HG03571 (cell line): ENCODE results near the gene TLCD4.
"Not testable (repeated sequence)": the region's sequence is repeated elsewhere in the genome, so short reads cannot be mapped to it uniquely, and the experiment has no call there.

Experiments
- ATAC-seq: cut with Tn5 transposase; IDR thresholded peaks from one replicate; pipeline ENCODE4 v1.9.1; 2021; ENCODE audit not compliant: unreplicated experiment

TLCD4 gene

DNA sequence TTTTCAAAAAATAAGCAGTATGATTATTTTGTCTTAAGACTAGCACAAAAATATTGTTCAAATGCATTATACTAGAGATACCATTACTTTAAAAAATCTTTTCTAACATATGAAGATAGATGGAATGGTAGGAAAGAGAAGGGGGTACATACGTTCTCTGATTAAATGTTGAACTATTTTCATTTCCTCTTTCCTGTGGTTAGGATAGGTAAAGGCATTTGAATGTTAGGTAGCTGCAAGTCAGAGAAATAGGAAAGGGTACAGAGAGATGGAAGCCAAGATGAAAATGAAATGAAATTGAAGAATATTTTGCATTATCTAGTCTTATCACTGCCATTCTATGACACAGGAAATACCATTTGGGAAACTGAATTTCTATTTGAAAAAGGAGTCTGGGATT is 28.3 kb downstream of the TLCD4 start:
- ATAC-seq: no peak

GRCh38 chr1:95146637-95147036 is 29.5 kb downstream of the TLCD4 start:
- ATAC-seq: no peak

- ATAC-seq: no peak
Measured at GRCh38 chr1:95154096-95154495, 36.9 kb downstream of the TLCD4 start.

- not testable (repeated sequence) for ATAC-seq
Measured at GRCh38 chr1:95165569-95165968, 48.4 kb downstream of the TLCD4 start.
